ENCODE results near the gene METTL9.
"Not testable (repeated sequence)": the region's sequence is repeated elsewhere in the genome, so short reads cannot be mapped to it uniquely, and the experiment has no call there.

The METTL9 gene

GRCh38 chr16:21610766-21611165 is 11.4 kb downstream of the METTL9 start:
- DNase-seq (ENCODE audit: low read depth in 3 of 3), result no peak

- no peak for DNase-seq (ENCODE audit: low read depth in 3 of 3)
These were observed 11.8 kb downstream of the METTL9 start for GRCh38 chr16:21611198-21611555.

GRCh38 chr16:21611556-21612384 is 12.4 kb downstream of the METTL9 start:
- no peak for DNase-seq (ENCODE audit: low read depth in 3 of 3)

- no peak for DNase-seq (ENCODE audit: low read depth in 3 of 3)
These were observed 14.0 kb downstream of the METTL9 start for GRCh38 chr16:21613361-21613760.

GRCh38 chr16:21613781-21614180 is 14.4 kb downstream of the METTL9 start:
- DNase-seq (ENCODE audit: low read depth in 3 of 3), result no peak

GRCh38 chr16:21614896-21615295 is 15.5 kb downstream of the METTL9 start:
- DNase-seq (ENCODE audit: low read depth in 3 of 3), result no peak

- DNase-seq (ENCODE audit: low read depth in 3 of 3), result no peak
These were observed 18.2 kb downstream of the METTL9 start for GRCh38 chr16:21617607-21618006.

GRCh38 chr16:21618281-21618680 is 18.9 kb downstream of the METTL9 start:
- DNase-seq (ENCODE audit: low read depth in 3 of 3), result no peak

GRCh38 chr16:21619765-21620425 is 20.5 kb downstream of the METTL9 start:
- no peak for DNase-seq (ENCODE audit: low read depth in 3 of 3)

GRCh38 chr16:21620592-21620991 is 21.2 kb downstream of the METTL9 start:
- DNase-seq (ENCODE audit: low read depth in 3 of 3), result no peak

GRCh38 chr16:21622545-21622944 is 23.2 kb downstream of the METTL9 start:
- no peak for DNase-seq (ENCODE audit: low read depth in 3 of 3)

GRCh38 chr16:21625026-21625425 is 25.6 kb downstream of the METTL9 start:
- DNase-seq (ENCODE audit: low read depth in 3 of 3), result no peak

GRCh38 chr16:21626659-21627277 is 27.4 kb downstream of the METTL9 start:
- DNase-seq (ENCODE audit: low read depth in 3 of 3), result no peak

GRCh38 chr16:21628121-21628726 is 28.8 kb downstream of the METTL9 start:
- DNase-seq (ENCODE audit: low read depth in 3 of 3), result no peak

- DNase-seq (ENCODE audit: low read depth in 3 of 3), result no peak
These were observed 29.4 kb downstream of the METTL9 start for GRCh38 chr16:21628772-21629171.

GRCh38 chr16:21629616-21630539 is 30.5 kb downstream of the METTL9 start:
- not testable (repeated sequence) for DNase-seq (ENCODE audit: low read depth in 3 of 3)

- DNase-seq (ENCODE audit: low read depth in 3 of 3), result not testable (repeated sequence)
These were observed 31.5 kb downstream of the METTL9 start for GRCh38 chr16:21630866-21631265.

GRCh38 chr16:21631376-21631775 is 32.0 kb downstream of the METTL9 start:
- not testable (repeated sequence) for DNase-seq (ENCODE audit: low read depth in 3 of 3)

GRCh38 chr16:21631951-21632575 is 32.7 kb downstream of the METTL9 start:
- not testable (repeated sequence) for DNase-seq (ENCODE audit: low read depth in 3 of 3)

- DNase-seq (ENCODE audit: low read depth in 3 of 3), result no peak
These were observed 34.8 kb downstream of the METTL9 start for GRCh38 chr16:21634216-21634615.

GRCh38 chr16:21635694-21636093 is 36.3 kb downstream of the METTL9 start:
- DNase-seq (ENCODE audit: low read depth in 3 of 3), result not testable (repeated sequence)

Measured in stimulated activated CD4-positive, alpha-beta T cell treated with anti-CD3 and anti-CD28 coated beads, TNF-alpha, amount 100 ng/mL, for 24 hours (primary cell).